Measurements from ENCODE around the gene STAC2.

Gene STAC2

GRCh38 chr17:39165178-39165840, 60.4 kb downstream of the STAC2 start:
- no peak for DNase-seq (ENCODE audit: low read depth in 3 of 3)

DNA sequence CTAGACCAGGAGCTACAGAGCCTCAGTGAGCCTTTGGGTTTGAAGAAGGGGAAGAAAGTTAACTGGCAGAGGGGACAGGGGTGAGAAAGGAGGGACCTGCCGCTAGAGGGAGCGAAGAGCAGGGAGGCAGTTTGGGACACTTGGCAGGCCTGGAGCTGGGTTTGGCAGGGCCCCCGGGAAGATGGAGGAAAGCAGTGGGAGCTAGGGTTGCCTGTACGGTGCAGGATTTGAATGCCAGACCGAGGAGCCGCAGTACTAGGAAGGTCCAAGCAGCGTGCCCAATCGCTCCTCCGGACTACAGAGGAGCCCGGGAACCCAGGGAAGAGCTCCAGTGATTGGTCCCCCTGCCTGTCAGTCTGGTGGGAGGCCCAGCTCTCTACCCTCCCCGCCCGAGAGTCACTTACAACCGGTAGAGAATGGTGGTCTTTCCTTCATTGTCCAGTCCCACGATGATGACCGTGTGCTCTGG, 61.0 kb downstream of the STAC2 start:
- peak; percentile 53 to 54 (median 54) for DNase-seq (ENCODE audit: low read depth in 3 of 3)

GRCh38 chr17:39161962-39162361, 63.8 kb downstream of the STAC2 start:
- no peak for DNase-seq (ENCODE audit: low read depth in 3 of 3)

All from stimulated activated CD4-positive, alpha-beta T cell treated with anti-CD3 and anti-CD28 coated beads, TNF-alpha, amount 100 ng/mL, for 4 hours (primary cell).